GM21423 (cell line): Measurements from ENCODE around the gene GRID1.

Experiments used
- ATAC-seq: cut with Tn5 transposase; IDR thresholded peaks from one replicate; pipeline ENCODE4 v1.9.1; 2021; ENCODE audit warnings: mild to moderate bottlenecking, moderate library complexity; ENCODE audit not compliant: unreplicated experiment

GRID1 gene

DNA sequence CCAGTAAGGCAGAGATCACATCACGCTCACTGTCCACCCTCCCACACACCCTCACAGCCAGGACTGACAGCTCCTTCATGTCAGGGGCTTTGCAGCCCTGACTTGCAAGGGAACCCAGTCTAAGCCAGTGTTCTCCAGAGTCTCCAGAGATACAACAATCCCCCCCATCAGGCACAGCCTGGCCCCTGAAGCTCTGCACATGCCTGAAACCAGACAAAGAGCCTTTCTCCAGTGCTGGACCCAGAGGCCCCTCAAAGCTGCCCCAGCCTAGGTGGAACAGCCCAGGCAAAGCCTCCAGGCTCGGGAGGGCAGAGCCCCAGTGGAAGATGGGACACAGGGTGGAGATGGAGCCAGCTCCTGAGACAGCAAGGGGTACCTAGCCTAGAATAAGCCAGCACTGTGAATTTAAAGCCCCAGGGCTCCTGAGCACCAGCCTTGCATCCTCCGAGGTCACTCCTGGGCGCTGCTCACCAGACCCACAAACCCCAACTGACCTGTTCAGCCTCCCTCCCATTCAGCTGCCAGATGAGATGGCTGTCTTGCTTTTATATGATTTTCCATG is 50.2 kb downstream of the GRID1 start:
- no peak for ATAC-seq

DNA sequence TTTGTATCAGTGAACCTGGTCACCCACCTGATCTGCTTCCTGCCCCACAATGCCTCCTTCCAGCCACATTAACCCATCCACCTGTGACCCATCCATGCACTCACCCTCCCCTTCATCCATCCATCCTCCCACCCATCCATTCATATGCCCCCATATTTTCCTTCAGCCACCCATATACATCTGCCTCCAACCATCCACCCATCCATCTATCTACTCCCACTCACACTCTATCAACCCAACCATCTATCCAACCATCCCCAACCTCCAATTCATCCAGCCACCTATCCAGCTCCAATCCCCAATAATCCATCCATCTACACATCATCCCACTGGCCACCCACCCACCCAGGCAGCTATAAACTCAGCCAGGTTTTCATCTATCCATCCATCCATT is 51.0 kb downstream of the GRID1 start:
- ATAC-seq, result no peak

DNA sequence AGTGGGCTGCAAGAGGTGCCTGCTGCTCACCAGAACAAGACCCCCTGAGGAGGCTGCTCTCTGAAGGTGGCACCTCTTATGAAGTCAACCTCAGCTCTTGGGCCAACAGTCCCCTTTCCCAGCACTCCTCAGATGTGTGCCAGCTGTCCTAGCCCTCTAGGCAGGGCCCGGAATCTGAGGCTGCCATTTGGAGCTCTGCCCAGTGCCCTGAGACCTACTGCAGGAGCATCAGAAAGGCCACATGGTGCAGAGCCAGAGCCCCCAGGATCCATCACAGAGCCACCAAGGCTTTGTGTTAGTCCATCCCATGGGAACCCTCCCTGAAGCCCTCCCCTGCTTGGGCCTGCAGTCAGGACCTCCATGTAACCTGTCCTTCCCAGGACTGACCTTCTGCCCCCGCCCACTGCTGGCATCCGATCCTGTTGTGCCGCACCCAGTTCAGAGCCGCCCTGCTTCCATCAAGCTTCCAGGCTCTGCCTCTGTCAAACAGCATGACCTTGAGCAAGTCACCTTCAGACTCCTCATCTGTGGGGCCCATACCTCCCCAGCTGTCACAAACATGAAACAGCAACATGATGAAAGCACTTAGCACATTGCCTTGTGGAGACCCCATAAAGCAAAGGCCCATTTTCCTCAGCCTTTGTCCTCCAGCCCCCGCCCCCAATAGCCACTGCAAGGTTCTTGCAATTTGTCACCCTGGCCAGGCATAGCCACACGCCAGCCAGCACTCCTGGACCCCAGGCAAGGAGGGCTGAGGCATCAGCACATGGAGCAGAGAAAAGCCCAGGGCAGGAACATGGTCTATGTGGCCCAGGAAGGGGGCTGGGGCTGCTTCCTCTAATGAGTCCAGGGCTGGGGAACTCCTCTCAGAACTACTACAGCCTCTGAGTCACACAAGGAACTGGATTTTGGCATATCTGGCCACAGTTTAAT is 51.7 kb downstream of the GRID1 start:
- ATAC-seq, result no peak

DNA sequence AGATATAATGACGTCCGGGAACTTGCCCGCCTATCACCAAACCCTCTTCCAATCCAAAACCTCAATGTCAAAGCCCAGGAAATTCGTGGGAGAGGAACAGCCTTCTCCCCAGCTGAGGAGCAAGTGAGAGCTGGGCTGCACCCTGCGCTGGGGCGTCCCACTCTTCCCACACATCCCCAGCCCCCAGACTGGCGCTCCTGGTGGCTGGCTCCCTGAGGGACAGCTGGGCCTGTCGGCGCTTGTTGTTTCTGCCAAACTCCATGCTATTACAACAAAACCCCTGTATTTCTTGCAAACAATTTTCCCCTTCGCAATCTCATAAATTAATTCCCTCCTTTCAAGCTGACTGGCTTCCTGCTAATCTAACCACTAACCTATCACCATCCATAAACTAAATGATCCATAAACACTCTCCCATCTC is 53.0 kb downstream of the GRID1 start:
- no peak for ATAC-seq

DNA sequence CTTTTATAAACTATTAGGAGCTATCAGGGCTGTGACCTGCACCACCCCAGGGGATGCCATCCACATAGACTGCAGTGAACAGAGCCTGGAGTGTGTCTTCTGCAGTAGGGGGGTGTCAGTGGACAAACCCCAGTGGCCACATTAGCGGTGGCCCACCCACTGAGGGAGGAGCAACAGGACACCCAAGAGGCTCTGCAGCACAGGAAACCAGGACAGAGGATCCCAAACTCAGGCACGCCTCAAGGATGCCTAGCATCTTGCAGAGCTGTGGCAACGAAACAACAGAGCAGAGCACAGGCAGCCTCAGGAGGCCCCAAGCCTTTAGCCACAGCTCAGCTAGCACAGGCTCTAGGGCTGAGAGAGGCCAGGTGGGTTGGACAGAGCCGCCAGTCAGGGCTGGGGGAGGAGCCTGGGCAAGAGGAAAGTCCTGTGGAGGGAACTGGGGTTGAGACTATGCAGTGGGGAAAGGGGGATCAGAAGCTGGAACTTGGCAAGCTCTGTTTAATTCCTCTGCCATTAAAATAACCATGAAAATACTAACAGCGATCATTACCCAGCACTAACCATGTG is 53.8 kb downstream of the GRID1 start:
- ATAC-seq, result no peak

DNA sequence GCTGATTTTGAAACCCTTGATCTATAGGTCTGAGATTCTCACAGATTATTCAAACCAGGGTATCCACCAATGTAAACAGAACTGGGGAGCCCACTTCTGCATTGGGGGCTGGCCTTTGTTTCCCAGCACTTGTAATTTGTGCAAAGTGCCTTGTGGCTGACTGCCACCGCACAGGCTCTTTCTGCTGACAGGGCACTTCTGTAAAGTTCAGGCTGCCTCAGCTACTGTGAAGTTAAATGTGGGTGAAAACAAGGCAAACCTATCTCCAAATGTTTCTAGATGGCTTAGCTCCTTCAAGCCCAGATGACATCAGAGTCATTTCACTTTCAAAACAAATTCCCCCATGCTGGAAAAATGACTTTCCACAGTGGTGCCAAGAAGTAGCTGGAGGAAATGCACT is 54.7 kb downstream of the GRID1 start:
- no peak for ATAC-seq

DNA sequence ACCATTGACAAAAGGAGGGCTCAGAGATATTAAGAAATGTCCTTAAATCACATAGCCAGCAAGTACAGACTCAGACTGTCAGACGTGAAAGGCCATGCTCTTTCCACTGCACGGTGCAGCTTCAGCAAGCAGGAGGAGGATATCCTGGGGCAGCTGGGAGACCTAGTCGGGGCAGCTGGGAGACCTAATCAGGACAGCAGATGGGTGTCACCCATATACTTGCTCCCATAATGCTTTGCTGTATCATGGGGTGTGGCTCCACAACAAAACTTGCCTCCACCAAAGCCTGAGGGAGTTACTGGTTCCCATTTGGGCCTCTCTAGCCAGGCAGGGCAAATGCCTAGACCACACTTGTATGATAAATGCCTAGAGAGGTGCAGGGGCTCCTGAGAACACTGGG is 55.4 kb downstream of the GRID1 start:
- ATAC-seq, result no peak

DNA sequence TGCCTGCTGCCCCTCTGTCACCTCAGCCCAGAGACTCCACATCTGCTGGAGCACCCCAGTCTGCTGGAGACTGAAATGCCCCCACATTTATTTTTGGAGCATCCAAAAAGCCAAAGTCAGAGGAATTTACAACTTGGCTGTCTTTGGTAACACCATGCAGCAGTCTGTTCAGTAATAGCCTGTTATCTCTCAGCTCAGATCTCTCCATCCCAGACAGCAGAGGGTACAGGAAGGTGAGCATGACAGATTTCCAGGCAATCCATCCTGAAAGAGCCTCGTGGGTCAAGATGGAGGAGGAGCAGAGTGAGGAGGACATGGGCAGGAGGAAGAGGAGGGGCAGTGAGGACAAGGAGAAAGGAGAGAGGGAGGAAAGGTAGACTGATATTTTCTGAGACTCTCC is 55.9 kb downstream of the GRID1 start:
- no peak for ATAC-seq

DNA sequence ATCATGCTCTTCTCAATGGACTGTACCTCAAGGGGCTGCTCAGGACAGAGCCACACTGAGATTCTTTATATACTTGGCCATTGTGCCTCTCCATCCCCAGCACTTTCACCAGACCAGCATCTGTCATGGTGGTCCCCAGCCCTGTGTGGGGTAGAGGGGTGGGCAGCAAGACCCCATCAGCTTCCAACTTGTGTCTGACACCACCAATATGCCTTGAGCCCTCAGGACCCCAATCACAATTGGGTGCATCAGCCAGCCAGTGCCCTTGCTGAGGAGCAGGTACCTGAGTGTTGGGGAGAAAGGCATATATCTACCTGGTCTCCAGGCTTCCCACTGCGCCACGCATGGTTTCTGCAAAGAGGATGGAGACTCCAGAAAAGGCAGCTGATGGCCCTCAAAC is 56.3 kb downstream of the GRID1 start:
- no peak for ATAC-seq

DNA sequence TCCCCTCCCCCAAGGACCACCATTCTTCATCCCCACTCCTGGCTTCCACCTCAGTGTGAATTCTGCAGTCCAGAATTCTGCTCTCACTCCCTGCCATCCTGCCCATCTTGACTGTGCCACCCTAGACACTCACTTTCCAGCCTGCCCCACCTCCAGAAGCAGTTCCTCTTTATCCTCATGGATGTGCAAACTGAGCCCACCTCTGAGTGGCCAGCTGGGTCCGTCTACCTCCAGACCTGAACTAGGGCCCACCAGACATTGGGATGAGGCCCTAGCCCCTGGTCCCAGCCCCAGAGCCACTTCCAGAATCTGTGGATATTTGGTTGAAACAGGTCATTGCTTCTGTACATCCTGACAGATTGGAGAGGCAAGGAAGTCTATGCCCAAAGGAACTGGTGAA is 58.5 kb downstream of the GRID1 start:
- ATAC-seq, result no peak

DNA sequence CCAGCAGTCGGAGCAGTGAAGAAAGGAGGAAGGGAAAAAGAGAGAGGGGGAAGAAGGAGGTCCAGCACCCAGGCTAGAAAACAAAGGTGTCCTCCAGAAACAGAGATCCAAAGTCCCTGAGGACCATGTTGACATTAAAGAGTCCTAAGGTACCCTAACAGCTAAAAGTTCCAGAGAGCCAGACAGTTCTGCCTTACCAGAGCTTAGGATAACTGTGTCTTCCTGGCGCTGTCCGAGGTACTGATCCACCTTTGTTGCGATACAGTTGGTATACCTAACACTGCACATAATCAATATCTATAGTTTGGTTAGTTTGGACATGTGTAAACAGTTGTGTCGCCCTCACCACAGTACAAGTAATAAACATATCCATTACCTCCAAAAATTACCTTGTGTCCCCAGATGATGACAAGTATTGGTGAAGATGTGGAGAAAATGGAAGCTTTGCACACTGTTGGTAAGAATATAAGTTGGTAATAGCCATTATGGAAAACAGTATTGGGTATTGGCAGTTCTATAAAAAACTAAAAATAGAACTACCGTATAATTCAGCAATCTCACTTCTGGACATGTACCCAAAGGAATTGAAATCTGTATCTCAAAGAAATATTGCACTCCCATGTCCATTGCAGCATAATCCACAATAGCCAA is 59.8 kb downstream of the GRID1 start:
- no peak for ATAC-seq

DNA sequence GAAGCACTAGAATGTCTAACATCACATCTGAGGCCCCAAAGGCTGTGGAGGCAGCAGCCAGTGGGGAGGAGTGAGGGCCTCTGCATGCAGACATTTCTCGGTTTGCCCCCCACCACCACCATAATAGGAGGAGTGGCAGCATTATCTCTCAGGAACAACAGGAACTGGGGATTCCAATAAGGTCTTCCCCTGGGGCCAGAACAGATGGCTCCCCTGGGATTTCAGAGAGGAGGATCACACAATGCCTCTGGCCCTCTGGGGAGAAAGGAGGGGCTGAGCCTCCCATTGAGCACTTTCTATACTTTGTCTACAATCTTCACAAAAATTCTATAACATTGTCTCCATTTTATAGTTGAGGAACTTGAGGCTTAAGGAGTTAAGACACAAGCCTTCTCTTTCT is 61.1 kb downstream of the GRID1 start:
- no peak for ATAC-seq

DNA sequence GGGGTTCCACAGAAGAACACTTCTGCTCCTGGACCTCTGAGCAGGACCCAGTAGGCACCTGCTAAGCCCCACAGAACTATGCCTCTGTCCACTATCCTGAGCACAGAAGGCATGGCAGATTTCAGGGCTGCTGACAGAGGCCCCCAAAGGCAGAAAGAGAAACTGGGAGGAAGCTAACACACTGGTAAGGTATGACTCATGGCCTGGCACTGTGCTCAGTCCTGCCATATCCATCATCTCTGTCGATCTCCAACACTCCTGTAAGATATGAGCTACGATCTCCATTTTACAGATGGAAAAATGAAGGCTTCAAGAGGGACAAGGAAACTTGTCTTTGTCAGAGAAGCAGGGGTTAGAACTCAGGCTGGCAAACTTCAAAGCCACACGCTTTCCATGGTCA is 62.2 kb downstream of the GRID1 start:
- ATAC-seq, result no peak

DNA sequence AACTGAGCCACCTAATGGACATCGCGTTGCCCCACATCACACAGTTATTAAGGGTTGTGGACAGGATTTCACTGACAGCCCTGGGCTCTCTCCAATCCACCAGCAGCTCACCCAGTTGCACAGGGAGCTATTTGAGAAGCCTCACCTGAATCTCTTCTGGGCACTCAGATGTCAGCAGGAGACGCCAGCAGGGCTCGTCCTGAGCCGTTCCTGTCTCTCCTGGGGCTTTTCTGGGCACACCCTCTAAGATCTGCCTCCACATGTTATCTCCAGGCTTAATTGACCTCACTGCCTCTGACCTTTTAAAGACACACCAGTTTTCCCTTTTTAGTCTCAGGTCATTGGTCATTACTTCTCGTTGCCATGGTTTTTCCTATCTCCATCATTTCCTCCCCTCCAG is 63.0 kb downstream of the GRID1 start:
- no peak for ATAC-seq

DNA sequence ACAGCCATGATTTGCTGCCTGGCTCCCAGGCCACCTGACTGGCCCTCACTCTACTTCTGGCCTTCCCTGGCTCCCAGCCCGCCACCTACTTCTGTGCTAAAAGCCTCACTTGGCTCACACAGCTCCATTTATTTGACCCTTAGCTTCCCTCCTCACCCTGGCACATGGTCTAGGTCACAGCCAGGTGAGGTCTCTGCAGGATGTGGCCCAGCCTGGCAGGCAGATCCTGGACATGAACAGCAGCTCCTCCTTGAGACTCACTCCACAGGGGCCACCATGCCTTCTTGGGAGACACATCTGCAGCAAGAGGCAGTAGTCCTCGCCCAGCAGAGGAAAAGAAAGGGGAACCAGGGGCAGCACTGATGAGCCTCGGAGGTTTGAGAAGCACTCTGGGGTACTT is 64.6 kb downstream of the GRID1 start:
- no peak for ATAC-seq

DNA sequence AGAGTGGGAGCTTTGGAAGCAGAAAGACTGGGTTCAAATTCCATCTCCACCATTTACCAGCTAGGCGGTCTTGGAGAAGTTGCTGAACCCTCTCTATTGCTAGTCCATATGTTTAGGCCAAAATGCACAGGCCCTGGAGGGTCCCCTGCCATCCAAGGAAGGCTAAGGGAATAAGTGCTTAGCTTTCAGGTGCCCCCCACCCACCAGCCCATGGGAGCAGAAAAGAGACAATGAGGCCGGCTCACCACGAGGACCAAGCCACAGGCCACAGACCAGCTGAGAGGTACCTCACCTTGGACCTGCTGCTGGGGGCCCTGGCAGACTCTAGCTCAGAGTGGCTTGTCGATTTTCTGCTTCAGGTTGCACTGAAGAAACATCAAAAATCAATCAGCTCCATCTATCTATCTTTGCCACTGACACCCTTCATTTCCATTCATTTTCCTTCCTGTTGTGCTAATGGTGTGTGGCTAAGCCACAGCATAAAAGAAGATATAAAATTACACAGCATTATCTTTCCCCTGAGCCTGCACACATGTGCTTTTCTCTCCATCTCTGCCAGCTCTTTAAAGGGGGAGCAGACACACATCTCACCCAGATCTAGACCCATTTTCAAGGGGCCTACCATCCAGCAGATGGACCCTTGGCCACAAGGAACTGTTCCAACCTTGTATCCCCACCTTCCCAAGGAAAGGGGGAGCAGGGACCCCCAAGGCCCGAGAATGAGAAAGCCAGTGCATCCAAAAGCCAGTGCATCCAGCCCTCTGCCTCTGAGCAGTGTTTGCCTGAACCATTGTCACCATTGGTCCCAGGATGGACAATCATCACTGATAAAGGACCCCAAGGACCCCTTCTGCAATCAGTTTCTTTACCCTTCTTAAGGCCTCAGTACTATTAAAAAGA is 65.4 kb downstream of the GRID1 start:
- ATAC-seq, result no peak

DNA sequence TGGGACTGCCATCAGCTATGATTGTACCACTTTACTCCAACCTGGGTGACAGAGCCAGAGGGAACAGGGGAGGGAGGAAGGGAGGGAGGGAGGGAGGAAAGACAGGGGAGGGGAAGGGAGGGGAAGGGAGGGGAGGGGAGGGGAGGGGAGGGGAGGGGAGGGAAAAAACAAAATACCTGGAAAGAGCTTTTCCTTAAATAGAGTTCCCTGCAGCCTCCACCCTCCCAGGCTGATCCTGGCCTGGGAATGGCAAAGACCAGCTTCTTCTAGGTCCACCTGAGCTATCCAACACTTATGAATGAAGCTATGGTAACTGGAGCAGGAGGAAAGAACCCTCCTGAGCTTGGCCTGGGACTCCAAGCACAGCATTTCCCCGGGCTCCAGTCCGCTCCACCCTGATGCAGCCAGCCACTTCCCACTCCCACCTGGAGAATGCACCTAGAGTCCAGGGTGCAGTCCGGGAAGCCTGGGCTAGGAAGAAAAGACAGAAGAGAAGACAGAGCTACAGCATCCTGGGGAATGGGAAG is 66.1 kb downstream of the GRID1 start:
- no peak for ATAC-seq

DNA sequence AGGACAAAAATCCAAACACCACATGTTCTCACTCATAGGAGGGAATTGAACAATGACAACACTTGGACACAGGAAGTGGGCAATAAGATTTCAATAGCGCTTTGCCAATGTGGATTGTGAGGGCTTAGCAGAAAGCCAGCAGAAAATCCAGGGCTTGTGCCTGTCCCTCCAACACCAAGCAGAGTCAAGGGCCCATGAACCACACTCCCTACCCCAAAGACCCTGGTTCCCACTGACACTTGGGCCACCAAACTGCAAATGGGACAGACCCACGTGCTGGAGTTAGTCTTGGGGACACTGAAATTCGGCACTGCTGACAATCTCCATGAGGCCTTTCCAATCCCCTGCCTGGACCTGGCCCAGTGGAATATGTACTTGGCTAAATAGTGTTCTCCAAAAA is 67.0 kb downstream of the GRID1 start:
- no peak for ATAC-seq

DNA sequence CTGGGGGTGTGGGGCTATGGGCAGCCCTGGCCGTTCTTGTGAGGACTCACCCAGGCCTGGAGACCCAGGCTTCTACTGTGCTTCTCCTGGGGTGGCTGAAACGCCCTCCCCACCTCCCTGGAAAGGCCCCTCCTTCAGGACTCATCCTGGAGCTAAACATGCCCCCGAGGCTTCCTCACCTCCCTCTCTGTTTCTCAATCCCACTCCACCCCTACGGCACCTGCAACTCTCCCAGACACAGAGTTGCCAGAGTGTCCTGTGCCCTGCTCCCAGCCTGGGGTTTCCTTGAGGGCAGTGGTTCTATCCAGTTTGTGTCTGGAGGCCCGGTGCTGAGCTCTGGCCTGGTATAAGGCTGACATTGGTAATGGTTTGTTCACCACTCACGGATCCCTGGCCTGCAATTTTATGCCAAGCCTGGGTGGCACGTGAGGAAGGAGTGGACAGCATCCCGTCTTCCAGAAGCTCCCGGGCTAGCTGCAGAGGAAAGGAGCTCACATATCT is 68.0 kb downstream of the GRID1 start:
- no peak for ATAC-seq

DNA sequence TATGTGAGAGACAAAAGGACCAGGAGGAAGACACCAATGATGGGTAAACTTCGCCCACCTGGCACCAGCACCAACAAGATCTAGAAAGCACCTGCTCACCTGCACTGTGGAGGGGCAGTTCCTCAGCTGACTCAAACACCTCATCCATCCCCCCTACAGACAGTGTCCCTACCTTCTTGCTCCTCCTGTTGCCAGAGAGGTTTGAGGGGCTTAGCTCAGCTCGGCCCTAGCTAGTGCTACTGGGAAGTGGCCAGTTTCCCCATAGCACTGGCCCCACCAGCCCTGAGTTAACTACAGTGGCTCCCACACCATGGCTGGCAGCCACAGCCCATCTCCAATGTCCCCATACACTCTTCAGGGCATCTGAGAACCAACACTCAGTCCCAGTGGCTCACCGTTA is 70.8 kb downstream of the GRID1 start:
- no peak for ATAC-seq
